ENCODE measurements around the gene TRIB2. TPM values are rescaled to one million over a fixed set of nuclear protein-coding genes. Genes with fewer than 3 reads are reported as not detected.

The TRIB2 gene
- total and polyA plus RNA-seq, 8 donors, result 4.0 to 66.9 (median 16.1) TPM

DNA sequence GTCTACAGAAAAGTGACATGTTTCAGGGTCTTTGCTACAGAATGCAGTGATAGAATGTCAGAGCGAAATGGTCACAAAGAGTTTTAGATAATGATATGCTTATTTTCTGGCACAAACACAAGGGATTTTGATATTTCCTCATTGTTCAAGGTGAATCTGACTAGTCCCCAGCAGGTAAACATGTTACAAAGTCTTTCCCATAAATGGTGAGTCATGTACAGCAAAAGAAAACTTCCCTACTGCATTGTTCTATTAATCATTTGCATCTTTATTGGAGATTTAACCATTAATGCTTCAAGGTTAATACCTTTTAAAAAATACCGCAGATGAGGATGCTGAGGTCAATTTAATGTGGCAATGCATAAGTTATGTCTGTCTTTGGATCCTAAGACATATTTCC, 19.1 kb upstream of the TRIB2 start:
- TF ChIP-seq, protein P1, sequence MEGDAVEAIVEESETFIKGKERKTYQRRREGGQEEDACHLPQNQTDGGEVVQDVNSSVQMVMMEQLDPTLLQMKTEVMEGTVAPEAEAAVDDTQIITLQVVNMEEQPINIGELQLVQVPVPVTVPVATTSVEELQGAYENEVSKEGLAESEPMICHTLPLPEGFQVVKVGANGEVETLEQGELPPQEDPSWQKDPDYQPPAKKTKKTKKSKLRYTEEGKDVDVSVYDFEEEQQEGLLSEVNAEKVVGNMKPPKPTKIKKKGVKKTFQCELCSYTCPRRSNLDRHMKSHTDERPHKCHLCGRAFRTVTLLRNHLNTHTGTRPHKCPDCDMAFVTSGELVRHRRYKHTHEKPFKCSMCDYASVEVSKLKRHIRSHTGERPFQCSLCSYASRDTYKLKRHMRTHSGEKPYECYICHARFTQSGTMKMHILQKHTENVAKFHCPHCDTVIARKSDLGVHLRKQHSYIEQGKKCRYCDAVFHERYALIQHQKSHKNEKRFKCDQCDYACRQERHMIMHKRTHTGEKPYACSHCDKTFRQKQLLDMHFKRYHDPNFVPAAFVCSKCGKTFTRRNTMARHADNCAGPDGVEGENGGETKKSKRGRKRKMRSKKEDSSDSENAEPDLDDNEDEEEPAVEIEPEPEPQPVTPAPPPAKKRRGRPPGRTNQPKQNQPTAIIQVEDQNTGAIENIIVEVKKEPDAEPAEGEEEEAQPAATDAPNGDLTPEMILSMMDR (IDR thresholded peaks at IDR 0.05), result no peak
- Histone ChIP-seq H3K27me3 (no peaks in the 10 kb centered on the region), H3K4me1 (peaks cover 0 to 25% (median 0%) of the 10 kb centered on the region in 3 donors), H3K9me3 (no peaks in the 10 kb centered on the region), H3K27ac (peak overlapping the region in 2 of 4 donors; percentile 72 to 73), H3K36me3 (no peaks in the 10 kb centered on the region), H3K4me3 (no peak overlapping the region)
- intact Hi-C loops (cut with DNase I), result no loop called here
- WGBS, 2 donors, result 51 to 61% methylated on average over 2 of the region's 2 CpGs
- ATAC-seq (peak in 3 of 4 donors; percentile 82 to 93 (median 92)), DNase-seq (no peak), FAIRE-seq (no peak)

DNA sequence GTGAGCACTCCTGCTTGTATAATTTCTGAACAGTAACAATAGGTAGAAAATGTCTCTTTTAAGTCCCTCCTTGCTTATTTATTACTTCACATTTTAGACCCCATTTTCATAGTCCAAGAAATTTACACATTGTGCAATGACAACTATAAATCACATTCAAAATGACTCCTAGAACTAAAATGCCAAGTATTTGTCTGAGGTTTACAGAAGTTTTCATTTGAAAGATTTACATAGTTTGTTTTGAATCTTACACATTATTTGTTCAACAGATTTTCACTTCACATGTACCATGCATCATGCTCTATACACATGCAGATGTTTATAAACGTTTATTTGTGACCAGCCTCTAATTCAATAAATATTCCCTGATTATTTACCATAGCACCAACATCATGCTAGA, 15.7 kb upstream of the TRIB2 start:
- Histone ChIP-seq H3K4me1 (peaks cover 0 to 35% (median 0%) of the 10 kb centered on the region in 3 donors), H3K4me3 (no peak overlapping the region), H3K27me3 (no peaks in the 10 kb centered on the region), H3K9me3 (no peaks in the 10 kb centered on the region), H3K27ac (no peak overlapping the region), H3K36me3 (no peaks in the 10 kb centered on the region)
- WGBS, 2 donors, result 64 to 71% methylated on average over 1 of the region's 1 CpG
- intact Hi-C loops (cut with DNase I), result no loop called here
- no peak for FAIRE-seq
- ATAC-seq, result no peak
- no peak for DNase-seq
- TF ChIP-seq, protein P1 (IDR thresholded peaks at IDR 0.05), result no peak

DNA sequence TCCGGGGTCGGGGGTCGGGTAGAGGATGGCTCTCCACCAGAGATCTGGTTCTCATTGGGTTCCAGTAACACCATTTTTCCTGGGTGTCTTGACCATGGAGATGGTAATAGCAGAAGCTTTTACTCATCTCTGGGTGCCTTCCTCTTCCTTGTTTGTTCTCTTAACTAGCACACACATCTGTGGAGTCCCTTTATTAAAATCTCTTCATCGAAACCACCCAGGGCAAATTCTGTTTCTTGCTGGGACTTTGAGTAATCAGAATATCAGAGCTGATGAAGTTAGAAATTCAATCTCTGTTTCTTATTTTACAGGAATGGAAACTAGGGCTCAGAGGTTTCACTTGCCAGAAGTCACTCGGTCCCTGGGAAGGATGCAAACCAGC, 15.0 kb upstream of the TRIB2 start:
- no peak for FAIRE-seq
- H3K27ac ChIP-seq, result no peak overlapping the region
- no peaks in the 10 kb centered on the region for H3K27me3 ChIP-seq
- no peak overlapping the region for H3K4me3 ChIP-seq
- H3K4me1 ChIP-seq, result peaks cover 0 to 34% (median 0%) of the 10 kb centered on the region in 3 donors
- intact Hi-C loops (cut with DNase I), result no loop called here
- WGBS, 2 donors, result 89 to 92% methylated on average over 5 of the region's 5 CpGs
- no peaks in the 10 kb centered on the region for H3K9me3 ChIP-seq
- no peak for DNase-seq
- no peak for ATAC-seq
- no peaks in the 10 kb centered on the region for H3K36me3 ChIP-seq
- TF ChIP-seq, protein P1 (IDR thresholded peaks at IDR 0.05), result no peak

- intact Hi-C loops (cut with DNase I), result no loop called here
- Histone ChIP-seq H3K36me3 (no peaks in the 10 kb centered on the region), H3K4me1 (peaks cover 0 to 28% (median 0%) of the 10 kb centered on the region in 3 donors), H3K4me3 (no peak overlapping the region), H3K27ac (peak overlapping the region in 2 of 4 donors; percentile 24 to 26), H3K27me3 (no peaks in the 10 kb centered on the region), H3K9me3 (no peaks in the 10 kb centered on the region)
- TF ChIP-seq, protein P1 (IDR thresholded peaks at IDR 0.05), result no peak
- FAIRE-seq, result no peak
- 80 to 82% methylated on average over 7 of the region's 7 CpGs for WGBS, 2 donors
- peak in 3 of 4 donors; percentile 81 to 88 (median 85) for ATAC-seq
- DNase-seq, result peak in 2 of 6 donors; percentile 45 to 55
Measured at GRCh38 chr2:12702168-12703121, 14.3 kb upstream of the TRIB2 start.

DNA sequence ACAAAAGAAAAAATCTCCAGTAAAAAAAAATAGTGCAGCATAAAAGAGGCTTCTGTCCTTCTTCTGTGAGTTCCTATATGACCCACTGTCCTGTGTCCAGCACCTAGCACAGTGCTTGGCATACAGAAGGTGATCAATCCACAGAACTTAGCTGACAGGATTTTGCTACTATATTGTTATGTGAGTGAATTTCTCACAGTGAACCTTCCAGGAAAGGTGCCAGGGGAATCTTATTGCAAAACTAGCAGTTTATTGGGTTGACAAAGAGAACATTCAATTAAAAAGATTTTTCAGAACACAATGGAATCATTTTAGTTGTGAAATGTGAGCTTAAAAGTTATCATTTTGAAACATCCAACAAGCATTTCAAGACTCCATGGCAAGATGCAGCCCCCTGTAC, 12.4 kb upstream of the TRIB2 start:
- DNase-seq (no peak), FAIRE-seq (no peak), ATAC-seq (peak in 3 of 4 donors; percentile 10 to 53 (median 46))
- peaks cover 0 to 34% (median 3%) of the 10 kb centered on the region in 3 donors for H3K4me1 ChIP-seq
- peak overlapping the region in 2 of 4 donors; percentile 50 to 63 for H3K27ac ChIP-seq
- H3K36me3 ChIP-seq, result no peaks in the 10 kb centered on the region
- H3K4me3 ChIP-seq, result no peak overlapping the region
- TF ChIP-seq, protein P1 (IDR thresholded peaks at IDR 0.05), result no peak
- H3K9me3 ChIP-seq, result no peaks in the 10 kb centered on the region
- H3K27me3 ChIP-seq, result no peaks in the 10 kb centered on the region
- intact Hi-C loops (cut with DNase I), result no loop called here

Measured in pancreas (tissue), 10 donors.